ENCODE data around the gene OR2B2. TPM values are rescaled to one million over a fixed set of nuclear protein-coding genes. Genes with fewer than 3 reads are reported as not detected.

OR2B2 gene
- total RNA-seq, 6 experiments from 2014 or later, result not detected

DNA sequence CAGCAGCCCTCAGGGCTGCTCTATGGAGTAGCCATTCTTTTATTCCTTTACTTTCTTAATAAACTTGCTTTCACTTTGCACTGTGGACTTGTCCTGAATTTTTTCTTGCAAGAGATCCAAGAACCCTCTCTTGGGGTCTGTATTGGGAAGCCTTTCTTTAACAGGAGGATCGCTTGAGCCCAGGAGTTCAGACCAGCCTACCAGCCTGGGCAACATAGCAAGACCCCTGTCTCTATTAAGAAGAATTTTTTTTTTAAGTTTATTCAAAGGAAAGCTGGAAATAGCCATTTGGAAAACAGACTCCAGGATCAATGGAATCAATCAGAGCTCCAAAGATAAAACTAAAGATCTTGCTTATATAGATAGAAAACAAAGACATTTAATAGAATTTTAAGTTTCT is 29.1 kb downstream of the OR2B2 start:
- H3K27me3 ChIP-seq, result no peaks in the 10 kb centered on the region
- H3K9me3 ChIP-seq, result no peaks in the 10 kb centered on the region
- intact Hi-C loops (cut with DNase I), result no loop called here
- no peak for DNase-seq
- TF ChIP-seq, protein P1, sequence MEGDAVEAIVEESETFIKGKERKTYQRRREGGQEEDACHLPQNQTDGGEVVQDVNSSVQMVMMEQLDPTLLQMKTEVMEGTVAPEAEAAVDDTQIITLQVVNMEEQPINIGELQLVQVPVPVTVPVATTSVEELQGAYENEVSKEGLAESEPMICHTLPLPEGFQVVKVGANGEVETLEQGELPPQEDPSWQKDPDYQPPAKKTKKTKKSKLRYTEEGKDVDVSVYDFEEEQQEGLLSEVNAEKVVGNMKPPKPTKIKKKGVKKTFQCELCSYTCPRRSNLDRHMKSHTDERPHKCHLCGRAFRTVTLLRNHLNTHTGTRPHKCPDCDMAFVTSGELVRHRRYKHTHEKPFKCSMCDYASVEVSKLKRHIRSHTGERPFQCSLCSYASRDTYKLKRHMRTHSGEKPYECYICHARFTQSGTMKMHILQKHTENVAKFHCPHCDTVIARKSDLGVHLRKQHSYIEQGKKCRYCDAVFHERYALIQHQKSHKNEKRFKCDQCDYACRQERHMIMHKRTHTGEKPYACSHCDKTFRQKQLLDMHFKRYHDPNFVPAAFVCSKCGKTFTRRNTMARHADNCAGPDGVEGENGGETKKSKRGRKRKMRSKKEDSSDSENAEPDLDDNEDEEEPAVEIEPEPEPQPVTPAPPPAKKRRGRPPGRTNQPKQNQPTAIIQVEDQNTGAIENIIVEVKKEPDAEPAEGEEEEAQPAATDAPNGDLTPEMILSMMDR (IDR thresholded peaks at IDR 0.05), result no peak
- TF ChIP-seq POLR2A (IDR thresholded peaks at IDR 0.05), result no peak
- ATAC-seq, result no peak
- no peaks in the 10 kb centered on the region for H3K36me3 ChIP-seq
- 89% methylated on average over 1 of the region's 1 CpG for WGBS (ENCODE audit: insufficient coverage, low coverage, low lambda C conversion rate, missing lambda C conversion rate)
- H3K4me3 ChIP-seq, result no peak overlapping the region
- H3K4me1 ChIP-seq, result no peaks in the 10 kb centered on the region
- no peak overlapping the region for H3K27ac ChIP-seq

GRCh38 chr6:27882624-27883023 is 29.6 kb downstream of the OR2B2 start:
- Histone ChIP-seq H3K27me3 (no peaks in the 10 kb centered on the region), H3K36me3 (no peaks in the 10 kb centered on the region), H3K4me1 (no peaks in the 10 kb centered on the region), H3K4me3 (no peak overlapping the region), H3K27ac (no peak overlapping the region), H3K9me3 (no peaks in the 10 kb centered on the region)
- intact Hi-C loops (cut with DNase I), result no loop called here
- ATAC-seq (no peak), DNase-seq (no peak)
- no peak for TF ChIP-seq POLR2A (IDR thresholded peaks at IDR 0.05)
- TF ChIP-seq, protein P1 (IDR thresholded peaks at IDR 0.05), result no peak
- 84% methylated on average over 5 of the region's 5 CpGs for WGBS (ENCODE audit: insufficient coverage, low coverage, low lambda C conversion rate, missing lambda C conversion rate)

- Histone ChIP-seq H3K27ac (no peak overlapping the region), H3K27me3 (no peaks in the 10 kb centered on the region), H3K4me1 (no peaks in the 10 kb centered on the region), H3K4me3 (no peak overlapping the region), H3K9me3 (no peaks in the 10 kb centered on the region), H3K36me3 (no peaks in the 10 kb centered on the region)
- DNase-seq, result no peak
- intact Hi-C loops (cut with DNase I), result no loop called here
- no peak for TF ChIP-seq POLR2A (IDR thresholded peaks at IDR 0.05)
- peak in 1 of 4 donors; percentile 38 for ATAC-seq
- WGBS (ENCODE audit: insufficient coverage, low coverage, low lambda C conversion rate, missing lambda C conversion rate), result 68% methylated on average over 3 of the region's 5 CpGs
These were observed 32.4 kb downstream of the OR2B2 start for GRCh38 chr6:27879837-27880236.

GRCh38 chr6:27874016-27874415 is 38.2 kb downstream of the OR2B2 start:
- WGBS (ENCODE audit: insufficient coverage, low coverage, low lambda C conversion rate, missing lambda C conversion rate), result 72% methylated on average over 8 of the region's 8 CpGs

More at GRCh38 chr6:27874016-27874415, 38.2 kb downstream of the OR2B2 start:
- no peaks in the 10 kb centered on the region for H3K27me3 ChIP-seq
- no peaks in the 10 kb centered on the region for H3K36me3 ChIP-seq
- H3K4me3 ChIP-seq, result peak overlapping the region in 2 of 3 donors; percentile 46 to 58
- intact Hi-C loops (cut with DNase I), result no loop called here
- DNase-seq, result no peak
- ATAC-seq, result no peak
- TF ChIP-seq, protein P1 (IDR thresholded peaks at IDR 0.05), result no peak
- TF ChIP-seq POLR2A (IDR thresholded peaks at IDR 0.05), result no peak
- no peaks in the 10 kb centered on the region for H3K4me1 ChIP-seq
- no peak overlapping the region for H3K27ac ChIP-seq
- H3K9me3 ChIP-seq, result no peaks in the 10 kb centered on the region

Data from right lobe of liver (tissue), 6 donors.